Measurements from ENCODE around the gene MNDA.

MNDA gene

DNA sequence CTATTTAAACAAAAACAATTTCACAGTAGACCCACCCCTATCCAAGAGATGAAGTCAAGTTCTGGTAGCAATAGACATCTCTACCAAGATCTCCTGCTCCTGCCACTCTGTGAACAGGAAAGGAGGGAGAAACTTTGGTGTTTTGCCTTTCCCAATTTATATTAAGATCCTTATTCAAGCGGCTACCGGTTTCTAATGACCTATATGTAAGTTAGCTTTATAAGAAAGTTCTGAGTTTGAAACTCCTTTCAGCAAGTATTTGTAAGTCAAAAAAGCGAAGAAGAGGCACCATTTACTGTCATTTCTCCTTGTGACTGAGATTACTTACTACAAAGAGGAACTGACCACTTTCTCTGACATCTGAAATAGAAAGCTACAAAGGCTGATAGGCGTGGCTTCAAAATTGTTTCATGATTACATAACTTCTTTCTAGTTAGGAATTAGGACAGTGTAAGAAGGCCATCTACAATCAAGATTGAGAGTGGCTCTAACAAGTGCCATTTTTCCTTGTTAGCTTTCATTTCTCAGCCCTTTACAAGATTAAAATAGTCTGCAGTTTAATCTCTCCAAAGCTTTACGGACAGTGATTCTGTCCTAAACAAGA lies at the start of gene MNDA:
TSS of gene MNDA (plus strand) at position 448 of the 604 bp plus-strand sequence. CDS start 10,803 bp downstream, outside the sequence.
- no peak for DNase-seq

DNA sequence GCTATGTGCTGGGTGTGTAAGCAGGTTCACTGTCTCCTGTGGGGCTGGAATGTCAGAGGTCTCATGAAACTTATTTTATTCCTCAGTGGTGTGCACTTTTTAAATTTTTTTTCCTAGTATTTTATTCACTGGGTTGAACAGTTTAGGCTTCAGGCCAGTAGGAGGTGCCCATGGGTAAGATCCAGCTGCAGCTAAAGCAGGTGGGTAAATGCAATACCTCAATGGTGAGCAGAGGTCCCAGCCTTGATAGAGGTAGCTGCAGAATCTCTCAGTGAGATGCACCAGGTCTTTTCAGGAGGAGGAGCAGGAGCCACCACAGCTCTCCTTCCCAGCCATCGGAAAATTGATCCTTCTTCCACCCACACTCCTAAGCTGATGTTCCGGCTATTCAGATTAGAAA lies 37.5 kb upstream of the MNDA start:
- no peak for DNase-seq

GRCh38 chr1:158794247-158794646 lies 36.9 kb upstream of the MNDA start:
- DNase-seq = no peak

DNA sequence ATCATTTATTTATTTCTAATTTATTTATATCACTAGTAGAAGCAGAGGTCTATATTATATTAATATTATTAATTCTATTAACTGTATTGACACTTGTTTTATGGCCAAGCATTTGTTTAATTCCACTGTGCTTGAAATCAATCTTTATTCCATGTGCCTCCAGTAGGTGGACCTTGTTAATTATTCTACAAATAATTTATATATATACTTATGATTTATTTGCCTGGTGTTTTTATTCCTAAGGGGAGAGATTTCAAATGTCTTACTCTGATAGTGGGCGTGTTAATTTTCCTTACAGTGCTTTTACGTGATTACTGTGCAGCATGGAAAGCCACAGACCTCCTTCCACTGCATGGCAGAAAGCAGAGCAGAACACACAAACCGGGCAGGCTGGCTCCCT lies 32.6 kb upstream of the MNDA start:
- no peak for DNase-seq

- no peak for DNase-seq
Observed at GRCh38 chr1:158799689-158800088, 31.5 kb upstream of the MNDA start.

DNA sequence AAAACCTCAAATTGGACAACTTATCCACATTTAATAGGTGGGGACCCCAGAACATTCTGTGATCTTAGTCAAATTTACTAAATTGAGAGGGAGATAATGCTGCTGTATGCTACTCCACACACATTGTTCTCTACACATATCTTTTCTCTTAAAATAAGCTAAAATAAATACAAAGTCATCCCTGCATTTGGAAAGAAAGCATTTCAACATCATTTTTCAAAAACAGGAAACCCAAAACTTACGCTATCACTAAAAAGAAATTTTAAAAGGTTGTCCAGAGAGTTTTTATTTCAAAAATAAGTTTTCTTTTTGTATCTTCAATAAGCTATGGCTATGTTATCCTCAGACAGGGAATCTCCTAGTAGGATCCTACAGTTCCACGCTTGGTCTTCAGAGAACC lies 30.6 kb upstream of the MNDA start:
- DNase-seq = no peak

DNA sequence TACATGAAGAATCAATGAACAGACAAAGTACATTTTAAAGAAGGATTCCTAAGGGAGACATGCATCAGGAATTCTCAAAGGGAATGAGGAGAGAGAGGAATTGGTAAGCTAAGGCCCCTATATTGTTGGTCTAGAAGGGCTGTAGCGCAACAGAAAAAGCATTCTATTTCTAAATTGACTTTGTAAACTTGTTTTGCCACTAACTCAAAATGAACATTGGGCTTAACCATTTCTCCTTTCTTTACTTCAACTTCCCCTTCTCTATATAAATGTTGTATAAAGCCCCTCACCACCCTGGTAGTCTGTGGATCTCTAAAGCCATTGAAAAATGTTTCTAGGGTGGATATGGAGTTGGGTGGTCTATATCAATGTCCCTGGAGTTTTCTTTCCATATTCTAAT lies 29.8 kb upstream of the MNDA start:
- DNase-seq = no peak

DNA sequence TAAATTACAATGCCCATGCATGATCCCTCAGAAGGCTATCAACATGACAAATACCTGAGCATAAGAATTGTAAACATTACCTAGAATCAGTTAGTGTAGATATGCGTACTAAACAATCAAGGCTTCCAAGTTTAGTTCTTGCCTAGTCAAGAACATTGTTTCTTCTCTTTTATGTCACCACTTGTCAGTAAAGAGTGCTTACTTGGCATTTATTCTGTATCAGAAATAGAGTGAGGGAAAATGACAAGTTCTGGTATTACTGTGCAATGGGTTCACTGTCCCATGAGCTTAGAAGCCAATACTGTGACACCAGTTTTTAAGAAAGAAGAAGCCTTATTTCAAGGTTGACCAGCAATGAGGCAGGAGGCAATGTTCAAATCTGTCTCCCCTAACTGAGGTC lies 27.5 kb upstream of the MNDA start:
- no peak for DNase-seq

DNA sequence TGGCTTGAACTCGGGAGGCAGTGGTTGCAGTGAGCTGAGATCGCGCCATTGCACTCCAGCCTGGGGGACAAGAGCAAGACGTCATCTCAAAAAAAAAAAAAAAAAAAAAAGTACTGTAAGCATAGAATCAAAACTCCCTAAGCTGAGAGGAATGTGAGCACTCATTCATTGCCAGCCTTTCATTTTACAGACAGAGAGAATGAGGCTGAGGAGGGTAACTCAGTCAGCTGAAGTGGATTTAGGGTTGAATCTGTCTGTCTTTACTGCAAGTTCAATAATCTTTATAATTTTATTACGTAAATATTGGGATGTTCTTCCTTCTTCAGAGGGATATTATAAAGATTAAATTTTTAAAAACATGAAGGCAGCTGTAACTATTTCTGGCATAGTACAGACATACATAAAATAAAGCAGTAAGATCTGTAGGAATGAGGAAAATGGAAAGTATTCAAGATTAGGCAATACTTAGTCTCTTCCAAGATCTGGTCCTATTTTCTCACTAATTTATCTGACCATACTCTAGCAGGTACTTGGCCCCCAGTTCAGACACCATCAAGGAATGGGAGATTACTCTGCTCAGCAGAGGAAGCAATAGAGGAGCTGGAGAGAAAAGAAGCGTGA lies 24.1 kb upstream of the MNDA start:
- no peak for DNase-seq

DNA sequence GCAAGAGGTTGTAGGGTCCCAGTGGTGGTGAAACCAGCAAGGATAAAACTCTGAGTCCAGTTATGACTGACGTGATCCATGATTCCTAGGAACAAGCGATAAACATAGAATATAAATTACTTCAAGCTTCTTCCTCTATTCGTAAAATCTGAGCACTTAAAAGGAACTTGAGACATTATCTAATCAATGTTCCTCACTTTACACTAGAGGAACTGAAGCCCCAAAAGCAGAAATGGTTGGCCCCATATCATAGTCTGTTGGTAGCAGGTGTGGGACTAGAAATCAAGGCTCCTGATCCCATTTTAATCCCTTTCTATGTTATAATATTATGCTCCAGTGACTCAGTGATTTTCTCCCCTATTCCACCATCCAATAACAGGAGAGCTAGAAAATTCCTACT lies 21.9 kb upstream of the MNDA start:
- DNase-seq = no peak

DNA sequence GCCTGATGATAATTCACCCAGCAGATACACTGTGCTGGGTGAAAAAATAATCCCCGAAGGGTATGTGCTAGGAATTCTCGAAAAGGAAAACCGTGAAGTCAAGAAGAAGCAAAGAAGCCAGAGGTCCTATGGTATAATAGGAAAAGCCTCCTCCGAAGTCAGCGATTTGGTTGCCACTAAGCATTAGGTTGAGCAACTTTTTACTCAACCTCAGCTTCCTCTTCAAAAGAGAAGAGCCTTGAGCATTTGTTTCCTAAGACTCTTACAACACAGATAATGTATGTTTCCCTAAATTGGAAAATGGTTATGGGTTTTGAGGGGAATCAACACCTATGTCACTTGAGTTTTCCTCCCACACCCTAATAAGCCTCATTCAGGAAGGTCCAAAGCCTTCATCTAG lies 21.3 kb upstream of the MNDA start:
- DNase-seq = no peak

DNA sequence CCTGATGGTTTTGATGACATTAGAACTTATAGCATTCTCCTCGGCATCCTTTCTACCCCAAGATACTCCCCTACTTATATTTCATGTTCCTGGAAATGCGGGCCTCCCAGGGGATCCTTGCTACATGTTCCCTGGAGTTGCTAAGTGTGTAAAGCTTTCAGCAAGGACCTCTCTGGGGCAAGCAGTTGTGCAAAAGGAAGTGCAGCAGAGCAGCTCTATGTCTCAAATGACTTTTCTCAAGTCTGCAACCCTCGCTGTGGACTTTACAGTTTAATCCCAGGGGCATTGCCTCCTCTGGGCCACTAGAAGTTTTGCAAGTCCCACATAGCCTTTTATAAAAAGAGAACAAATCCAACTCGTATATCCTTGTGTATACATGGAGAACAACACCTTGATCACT lies 20.8 kb upstream of the MNDA start:
- no peak for DNase-seq

- no peak for DNase-seq
Observed at GRCh38 chr1:158812336-158812735, 18.8 kb upstream of the MNDA start.

DNA sequence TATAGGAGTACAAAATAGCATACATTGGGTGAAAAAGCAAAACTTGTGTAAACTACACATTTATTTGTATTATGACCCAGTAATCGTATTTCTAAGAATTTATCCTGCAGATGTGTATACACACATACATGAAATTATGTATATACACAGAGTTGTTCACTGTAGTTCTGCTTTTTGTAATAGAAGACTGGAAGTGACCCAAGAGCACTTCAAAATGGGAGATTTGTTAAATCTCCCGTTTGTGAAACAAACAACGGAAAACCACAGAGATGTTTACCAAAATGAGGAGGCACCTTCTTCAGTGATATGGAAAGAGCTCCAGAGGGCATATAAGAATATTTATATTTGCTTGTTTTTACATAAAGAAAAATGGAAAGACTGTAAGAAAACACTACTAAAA lies 18.0 kb upstream of the MNDA start:
- no peak for DNase-seq

DNA sequence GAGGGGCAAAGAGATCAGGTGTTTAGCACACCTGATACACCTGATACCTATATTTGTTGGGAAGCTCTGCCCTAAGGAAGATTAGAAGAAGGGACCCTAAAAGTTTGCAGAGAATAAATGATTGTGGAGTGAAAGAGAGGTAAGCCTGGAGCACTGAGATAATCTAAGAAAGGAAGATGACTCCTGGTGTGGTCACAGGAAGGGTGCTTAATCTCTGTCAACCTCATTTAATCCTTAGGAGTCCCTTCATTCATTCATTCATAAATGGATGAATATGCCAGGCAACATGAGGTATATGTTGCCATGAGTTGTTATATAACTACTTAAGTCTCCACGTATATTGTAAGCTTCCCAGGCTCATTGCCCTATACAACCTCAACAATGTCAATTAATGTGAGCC lies 16.2 kb upstream of the MNDA start:
- no peak for DNase-seq

DNA sequence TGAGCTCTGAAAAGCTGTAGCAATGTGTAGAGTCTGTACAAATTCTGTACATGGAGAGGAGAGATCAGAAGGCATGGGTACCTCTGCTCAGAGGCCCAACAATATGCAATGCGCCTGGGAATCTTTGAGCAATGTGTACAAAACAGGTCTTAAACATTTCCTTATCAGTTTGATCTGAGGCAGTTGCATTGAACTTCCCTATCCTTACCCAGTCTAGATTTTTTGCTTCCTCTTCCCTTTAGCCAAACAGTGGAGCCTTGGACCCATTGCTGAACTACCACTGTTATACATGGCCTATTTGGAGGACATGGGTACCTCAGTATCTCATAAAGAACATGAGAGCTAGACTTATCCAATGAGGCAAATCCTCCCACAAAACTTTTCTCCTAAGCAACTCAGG lies 12.6 kb upstream of the MNDA start:
- no peak for DNase-seq

DNA sequence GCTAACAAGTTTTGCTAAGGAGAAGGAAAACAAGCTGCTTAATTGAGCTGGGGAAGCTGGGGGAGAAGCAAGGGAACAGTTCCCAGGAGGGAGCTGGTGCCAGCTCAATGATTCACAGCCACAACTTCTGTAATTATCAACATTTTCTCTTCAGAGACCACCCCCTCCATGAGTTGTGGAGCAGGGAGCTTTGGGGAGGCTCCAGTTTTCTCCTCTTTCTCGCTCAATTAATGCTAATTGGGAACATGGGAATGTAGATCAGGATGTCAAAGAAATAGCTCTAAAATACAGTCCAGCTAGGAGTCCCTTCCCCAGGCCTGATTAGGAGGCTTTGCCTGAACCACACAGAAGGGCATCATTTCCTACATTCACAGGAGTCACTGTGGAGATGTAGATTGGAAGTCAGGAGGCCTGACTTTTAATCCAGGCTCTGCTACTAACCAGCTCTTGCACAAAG lies 12.1 kb upstream of the MNDA start:
- no peak for DNase-seq

- DNase-seq = no peak
Observed at GRCh38 chr1:158819461-158820443, 11.4 kb upstream of the MNDA start.

DNA sequence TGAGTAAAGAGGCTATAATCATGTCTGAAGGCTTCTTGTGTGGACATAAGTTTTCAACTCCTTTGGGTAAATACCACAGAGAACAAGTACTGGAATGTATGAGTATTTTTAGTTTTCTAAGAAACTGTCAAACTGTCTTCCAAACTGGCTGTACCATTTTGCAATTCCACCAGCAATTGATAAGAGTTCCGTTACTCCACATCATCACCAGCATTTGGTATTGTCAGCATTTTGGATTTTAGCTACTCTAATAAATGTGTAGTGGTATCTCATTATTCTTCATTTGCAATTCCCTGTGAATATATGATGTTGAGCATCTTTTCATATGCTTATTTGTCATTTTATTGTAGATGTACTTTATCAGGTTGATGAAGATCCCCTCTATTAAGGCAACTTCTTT lies 9.4 kb upstream of the MNDA start:
- no peak for DNase-seq

GRCh38 chr1:158830074-158830677 lies 975 bp upstream of the MNDA start:
- no peak for DNase-seq

- DNase-seq = no peak
Observed at GRCh38 chr1:158833264-158833663, 2.1 kb downstream of the MNDA start.

DNA sequence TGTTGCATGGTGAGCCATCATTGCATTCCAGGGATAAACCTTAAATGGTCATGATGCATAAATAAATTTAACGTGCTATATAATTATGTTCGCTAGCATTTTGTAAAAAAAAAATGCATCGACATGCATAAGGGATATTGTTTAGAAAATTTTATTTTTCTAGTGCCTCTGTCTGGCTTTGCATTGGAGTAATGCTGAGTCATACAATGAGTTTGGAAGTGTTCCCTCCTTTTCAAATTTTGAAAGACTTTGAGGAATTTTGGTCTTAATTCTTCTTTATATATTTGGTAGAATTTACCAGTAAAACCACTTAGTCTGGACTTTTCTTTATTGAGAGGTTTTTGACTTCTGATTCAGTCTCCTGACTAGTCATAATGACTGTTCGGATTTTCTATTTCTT lies 4.9 kb downstream of the MNDA start:
- DNase-seq = no peak

DNA sequence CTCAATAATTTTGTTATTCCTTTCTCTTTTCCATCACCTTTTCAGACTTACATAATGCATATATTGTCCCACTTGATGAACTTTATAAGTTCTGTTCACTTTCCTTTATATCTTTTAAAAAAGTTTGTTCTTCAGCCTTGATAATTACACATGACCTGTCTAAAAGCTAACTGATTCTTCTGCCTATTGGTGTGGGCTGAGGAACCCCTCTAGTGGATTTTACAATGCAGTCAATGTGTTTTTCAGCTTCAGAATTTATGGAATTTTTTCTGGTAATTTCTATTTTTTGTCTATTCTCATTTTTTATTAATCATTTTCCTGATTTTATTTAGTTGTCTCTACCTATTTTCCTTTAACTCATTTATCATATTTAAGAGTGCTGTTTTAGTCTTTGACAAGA lies 7.5 kb downstream of the MNDA start:
- DNase-seq = no peak

DNA sequence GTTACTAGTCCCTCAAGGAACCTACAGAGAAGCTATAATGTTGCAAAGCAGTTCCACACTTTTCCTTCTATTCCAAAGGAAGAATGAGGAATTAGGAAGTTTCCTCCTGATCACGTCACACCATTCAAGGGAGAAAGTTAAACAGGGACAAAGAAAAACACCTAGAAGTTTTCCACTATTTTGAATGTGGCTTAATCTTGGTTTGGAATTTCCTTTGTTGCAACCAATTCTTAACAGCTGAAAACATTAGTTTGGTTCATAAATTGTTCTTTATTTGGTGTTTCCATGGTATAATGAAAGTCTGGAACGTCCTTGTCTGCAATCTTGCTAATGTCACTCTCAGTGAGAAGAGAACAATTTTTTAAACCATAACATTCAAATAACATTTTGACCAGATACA lies 8.4 kb downstream of the MNDA start:
- DNase-seq = no peak

Measured in NCI-H446 (cell line).